Measurements from ENCODE around the gene USP24.
"Not testable (repeated sequence)": the region's sequence is repeated elsewhere in the genome, so short reads cannot be mapped to it uniquely, and the experiment has no call there.

Gene USP24

DNA sequence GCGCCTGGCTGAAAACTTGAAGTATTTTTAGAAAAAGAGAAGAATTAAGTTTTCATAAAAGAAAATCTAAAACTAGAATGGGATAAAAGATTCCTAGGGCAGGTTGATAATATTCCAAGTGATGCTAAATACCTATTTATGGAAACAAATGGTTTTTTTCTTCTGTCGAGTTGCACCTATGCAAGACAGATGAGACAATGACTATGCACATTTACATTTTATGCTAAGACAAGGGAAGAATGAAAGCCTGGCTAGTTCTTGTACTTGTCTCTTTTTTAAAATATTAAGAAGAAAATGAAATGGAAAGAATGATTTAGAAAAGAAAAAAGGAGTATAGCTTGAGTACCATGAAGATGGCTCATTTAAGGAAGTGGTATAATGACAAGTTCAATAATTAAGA is 24.4 kb upstream of the USP24 start:
- TF ChIP-seq, protein P1, sequence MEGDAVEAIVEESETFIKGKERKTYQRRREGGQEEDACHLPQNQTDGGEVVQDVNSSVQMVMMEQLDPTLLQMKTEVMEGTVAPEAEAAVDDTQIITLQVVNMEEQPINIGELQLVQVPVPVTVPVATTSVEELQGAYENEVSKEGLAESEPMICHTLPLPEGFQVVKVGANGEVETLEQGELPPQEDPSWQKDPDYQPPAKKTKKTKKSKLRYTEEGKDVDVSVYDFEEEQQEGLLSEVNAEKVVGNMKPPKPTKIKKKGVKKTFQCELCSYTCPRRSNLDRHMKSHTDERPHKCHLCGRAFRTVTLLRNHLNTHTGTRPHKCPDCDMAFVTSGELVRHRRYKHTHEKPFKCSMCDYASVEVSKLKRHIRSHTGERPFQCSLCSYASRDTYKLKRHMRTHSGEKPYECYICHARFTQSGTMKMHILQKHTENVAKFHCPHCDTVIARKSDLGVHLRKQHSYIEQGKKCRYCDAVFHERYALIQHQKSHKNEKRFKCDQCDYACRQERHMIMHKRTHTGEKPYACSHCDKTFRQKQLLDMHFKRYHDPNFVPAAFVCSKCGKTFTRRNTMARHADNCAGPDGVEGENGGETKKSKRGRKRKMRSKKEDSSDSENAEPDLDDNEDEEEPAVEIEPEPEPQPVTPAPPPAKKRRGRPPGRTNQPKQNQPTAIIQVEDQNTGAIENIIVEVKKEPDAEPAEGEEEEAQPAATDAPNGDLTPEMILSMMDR (conservative IDR thresholded peaks at IDR 0.05), result no peak
- H3K27ac ChIP-seq, result no peak overlapping the region

DNA sequence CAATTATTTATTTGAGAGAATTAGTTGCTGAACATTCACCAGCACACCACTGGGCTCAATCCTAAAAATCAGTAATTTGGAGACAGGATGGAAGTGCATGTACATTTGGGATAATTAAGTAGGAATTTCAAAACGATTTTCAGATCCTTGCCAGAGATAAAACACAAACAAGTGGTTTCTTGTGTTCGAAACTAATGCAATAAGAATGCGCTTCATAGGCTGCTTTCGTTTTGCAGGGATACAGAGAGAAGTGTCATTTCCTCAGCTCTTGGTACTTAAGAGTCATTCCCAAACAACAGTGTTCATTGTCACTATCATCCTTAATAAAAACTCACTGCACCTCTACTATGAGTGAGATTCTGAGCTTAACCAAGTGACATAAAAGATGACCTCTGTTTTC is 20.6 kb upstream of the USP24 start:
- TF ChIP-seq, protein P1 (conservative IDR thresholded peaks at IDR 0.05), result no peak
- H3K27ac ChIP-seq, result no peak overlapping the region

DNA sequence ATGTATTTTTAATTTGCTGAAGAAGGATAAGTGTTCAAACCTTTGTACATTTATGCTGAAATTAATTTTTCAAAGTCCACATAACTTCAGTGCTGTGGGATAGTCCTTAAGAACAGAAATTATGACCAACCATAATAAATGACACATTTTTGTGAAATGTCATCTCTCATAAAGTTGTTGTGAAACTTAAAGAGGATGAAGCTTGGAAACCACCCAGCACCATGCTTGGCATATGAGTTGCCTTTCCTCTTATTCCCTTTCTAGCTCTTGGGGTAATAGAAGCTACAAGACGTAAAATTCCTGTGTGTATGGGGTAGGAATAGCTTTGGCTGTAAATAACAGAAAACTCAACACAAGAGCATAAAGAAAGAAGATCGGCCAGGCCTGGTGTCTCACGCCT is 18.9 kb upstream of the USP24 start:
- TF ChIP-seq, protein P1 (conservative IDR thresholded peaks at IDR 0.05), result no peak

DNA sequence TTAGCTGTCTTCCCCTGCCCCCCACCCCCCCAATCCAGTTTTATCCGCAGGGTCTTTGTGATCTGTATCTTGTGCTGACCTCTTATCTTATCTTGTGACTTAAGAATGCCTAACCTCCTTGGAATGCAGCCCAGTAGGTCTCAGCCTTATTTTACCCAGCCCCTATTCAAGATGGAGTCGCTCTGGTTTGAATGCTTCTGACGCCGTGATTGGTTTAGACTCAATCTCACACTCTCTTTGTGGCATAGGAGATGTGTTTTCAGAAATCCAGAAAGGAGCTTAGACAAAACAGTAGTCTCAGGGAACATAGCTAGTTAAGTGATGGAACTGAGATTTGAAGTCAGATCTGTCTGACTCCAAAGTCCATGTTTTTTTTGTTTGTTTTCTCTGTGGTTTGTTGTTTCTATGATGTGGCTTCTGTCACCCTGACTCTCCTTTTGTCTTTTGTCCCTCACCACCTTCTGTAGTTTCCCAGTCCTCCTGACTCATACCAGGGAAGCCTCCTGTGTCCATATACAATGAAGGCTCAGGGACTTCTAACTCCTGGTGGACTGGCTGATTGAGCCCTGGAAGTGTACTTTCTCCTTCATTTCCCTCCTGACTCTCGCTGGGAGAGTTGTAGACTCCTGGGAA is 18.1 kb upstream of the USP24 start:
- TF ChIP-seq, protein P1 (conservative IDR thresholded peaks at IDR 0.05), result no peak
- H3K27ac ChIP-seq, result no peak overlapping the region

More for the DNA sequence above, 18.9 kb upstream of the USP24 start:
- H3K27ac ChIP-seq, result no peak overlapping the region

DNA sequence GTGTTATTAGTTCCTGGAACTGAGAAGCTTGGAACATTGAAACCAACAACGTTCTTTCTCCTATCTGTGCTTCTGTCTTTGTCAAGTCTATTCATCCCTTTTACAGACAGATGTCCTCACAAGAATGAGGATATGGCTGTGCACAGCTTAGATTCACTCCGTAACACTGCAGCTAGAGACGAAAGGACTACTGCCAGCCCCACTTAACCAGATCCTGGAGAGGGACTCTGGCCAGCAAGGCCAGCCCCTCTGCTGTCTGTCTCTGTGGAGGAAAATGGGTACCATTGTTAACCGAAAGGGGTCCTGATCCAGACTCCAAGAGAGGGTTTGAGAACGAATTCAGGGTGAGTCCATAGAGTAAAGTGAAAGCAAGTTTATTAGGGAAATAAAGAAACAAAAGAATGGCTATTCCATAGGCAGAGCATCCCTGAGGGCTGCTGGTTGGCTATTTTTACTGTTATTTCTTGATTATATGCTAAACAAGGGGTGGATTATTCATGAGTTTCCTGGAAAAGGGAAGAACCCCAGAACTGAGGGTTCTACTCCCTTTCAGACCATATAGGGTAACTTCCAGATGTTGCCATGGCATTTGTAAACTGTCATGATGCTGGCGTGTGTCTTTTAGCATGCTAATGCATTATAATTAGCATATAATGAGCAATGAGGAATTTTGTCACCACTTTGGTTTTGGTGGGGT is 17.4 kb upstream of the USP24 start:
- TF ChIP-seq, protein P1 (conservative IDR thresholded peaks at IDR 0.05), result no peak

DNA sequence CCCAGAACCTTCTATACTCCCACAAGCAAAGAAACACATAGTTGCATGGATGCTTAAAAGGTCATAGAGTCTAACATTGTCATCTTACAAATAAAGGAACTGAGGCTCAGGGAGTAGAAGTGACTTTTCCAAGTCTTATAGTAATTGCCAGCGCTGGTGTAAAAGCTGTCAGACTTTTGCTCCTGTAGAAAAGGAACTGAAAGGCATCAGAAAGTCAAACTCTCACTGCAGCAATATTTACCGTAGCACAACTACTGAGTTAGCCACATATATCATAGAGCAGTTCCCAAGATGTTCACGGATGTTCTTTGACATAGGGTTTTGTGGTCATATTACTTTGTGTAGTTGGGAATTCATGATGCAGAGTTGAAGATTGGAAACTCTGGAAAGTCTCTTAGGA is 16.6 kb upstream of the USP24 start:
- H3K27ac ChIP-seq, result no peak overlapping the region
- TF ChIP-seq, protein P1 (conservative IDR thresholded peaks at IDR 0.05), result no peak

More for the DNA sequence above, 17.4 kb upstream of the USP24 start:
- H3K27ac ChIP-seq, result no peak overlapping the region

DNA sequence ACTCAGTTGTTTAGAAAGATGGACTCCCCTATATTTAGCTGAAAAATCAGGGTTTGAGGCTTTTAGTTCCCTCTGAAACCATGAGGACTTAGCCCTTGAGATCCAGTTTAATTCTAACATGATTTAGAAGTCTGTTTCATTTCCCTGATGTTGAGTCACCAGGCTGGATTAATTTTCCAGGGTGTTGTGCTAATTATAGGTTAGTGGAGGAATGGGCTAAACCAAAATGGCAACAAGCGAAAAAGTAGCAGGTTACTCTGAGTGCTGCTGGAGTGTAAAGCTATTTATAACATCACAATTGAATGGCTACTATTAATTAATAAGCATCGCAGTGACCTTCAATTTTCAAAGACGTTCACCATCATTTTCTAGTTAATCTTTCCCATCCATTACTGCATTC is 15.5 kb upstream of the USP24 start:
- TF ChIP-seq, protein P1 (conservative IDR thresholded peaks at IDR 0.05), result no peak
- no peak overlapping the region for H3K27ac ChIP-seq

DNA sequence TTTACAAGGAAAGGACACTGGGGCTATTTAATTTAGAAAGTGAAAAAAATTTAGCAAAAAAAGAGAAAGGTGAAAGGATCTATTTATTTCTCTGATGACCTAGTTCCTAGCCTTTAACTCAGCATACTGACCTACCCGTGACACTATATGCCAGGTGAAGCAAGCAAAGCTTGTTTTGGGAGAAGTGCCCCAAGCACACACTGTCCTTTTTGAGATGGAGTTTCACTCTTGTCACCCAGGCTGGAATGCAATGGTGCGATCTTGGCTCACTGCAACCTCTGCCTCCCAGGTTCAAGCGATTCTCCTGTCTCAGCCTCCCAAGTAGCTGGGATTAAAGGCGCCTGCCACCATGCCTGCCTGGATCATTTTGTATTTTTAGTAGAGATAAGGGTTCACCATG is 14.6 kb upstream of the USP24 start:
- not testable (repeated sequence) for H3K27ac ChIP-seq
